ENCODE data around the gene SLCO2B1. TPM values are rescaled to one million over a fixed set of nuclear protein-coding genes. Genes with fewer than 3 reads are reported as not detected.

The SLCO2B1 gene
- total RNA-seq, 4 donors from 2014 or later, result 72.9 to 165 (median 111) TPM

DNA sequence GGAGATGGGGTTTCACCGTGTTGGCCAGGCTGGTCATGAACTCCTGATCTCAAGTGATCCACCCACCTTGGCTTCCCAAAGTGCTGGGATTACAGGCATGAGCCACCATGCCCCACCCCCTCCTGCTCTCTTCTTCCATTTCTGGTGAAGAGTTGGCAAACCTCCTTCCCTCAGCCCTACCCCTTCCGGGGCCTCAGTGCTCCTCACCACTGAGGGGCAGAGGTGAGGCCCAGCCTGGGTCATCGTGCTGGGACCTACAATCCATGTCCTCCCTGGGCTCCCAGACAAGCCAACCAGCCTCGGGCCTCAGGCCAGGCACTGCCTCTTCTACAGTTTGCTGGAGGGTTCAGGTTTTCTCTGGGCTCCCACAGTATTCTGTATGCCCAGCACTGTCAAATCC, 74.9 kb downstream of the SLCO2B1 start:
- intact Hi-C loops (cut with DNase I; ENCODE audit: low total_unique reads), result no loop called here
- in situ Hi-C loops (cut with MboI; ENCODE audit: low pct_ligation_motif_present in 1 of 4, low pct_unique_long_range_greater_than_20kb in 1 of 4, low sequenced_read_pairs in 3 of 4), result loop anchor here in 3 of 4 donors (25.0 kb wide), 2 partner anchors 213 to 288 kb away; partner anchors contain the start of genes SPCS2 (in 3 of the 3) and XRRA1 (in 3 of the 3)

GRCh38 chr11:75229466-75229865, 78.6 kb downstream of the SLCO2B1 start:
- in situ Hi-C loops (cut with MboI; ENCODE audit: low pct_ligation_motif_present in 1 of 4, low pct_unique_long_range_greater_than_20kb in 1 of 4, low sequenced_read_pairs in 3 of 4), result loop anchor here in 3 of 4 donors (25.0 kb wide), 2 partner anchors 217 to 292 kb away; partner anchors contain the start of genes SPCS2 (in 3 of the 3) and XRRA1 (in 3 of the 3)
- Histone ChIP-seq H3K27me3 (no peaks in the 10 kb centered on the region), H3K4me3 (no peak overlapping the region), H3K4me1 (no peaks in the 10 kb centered on the region), H3K9me3 (no peaks in the 10 kb centered on the region), H3K27ac (no peak overlapping the region), H3K36me3 (no peaks in the 10 kb centered on the region)
- 65% methylated on average over 2 of the region's 2 CpGs; no CpG with 5 or more reads in 1 of the 2 donors for WGBS, 2 donors (ENCODE audit: low coverage in 1 of 2)
- TF ChIP-seq POLR2A (IDR thresholded peaks at IDR 0.05), result no peak
- TF ChIP-seq, protein P1, sequence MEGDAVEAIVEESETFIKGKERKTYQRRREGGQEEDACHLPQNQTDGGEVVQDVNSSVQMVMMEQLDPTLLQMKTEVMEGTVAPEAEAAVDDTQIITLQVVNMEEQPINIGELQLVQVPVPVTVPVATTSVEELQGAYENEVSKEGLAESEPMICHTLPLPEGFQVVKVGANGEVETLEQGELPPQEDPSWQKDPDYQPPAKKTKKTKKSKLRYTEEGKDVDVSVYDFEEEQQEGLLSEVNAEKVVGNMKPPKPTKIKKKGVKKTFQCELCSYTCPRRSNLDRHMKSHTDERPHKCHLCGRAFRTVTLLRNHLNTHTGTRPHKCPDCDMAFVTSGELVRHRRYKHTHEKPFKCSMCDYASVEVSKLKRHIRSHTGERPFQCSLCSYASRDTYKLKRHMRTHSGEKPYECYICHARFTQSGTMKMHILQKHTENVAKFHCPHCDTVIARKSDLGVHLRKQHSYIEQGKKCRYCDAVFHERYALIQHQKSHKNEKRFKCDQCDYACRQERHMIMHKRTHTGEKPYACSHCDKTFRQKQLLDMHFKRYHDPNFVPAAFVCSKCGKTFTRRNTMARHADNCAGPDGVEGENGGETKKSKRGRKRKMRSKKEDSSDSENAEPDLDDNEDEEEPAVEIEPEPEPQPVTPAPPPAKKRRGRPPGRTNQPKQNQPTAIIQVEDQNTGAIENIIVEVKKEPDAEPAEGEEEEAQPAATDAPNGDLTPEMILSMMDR (IDR thresholded peaks at IDR 0.05), result no peak
- no peak for TF ChIP-seq POLR2AphosphoS5 (IDR thresholded peaks at IDR 0.05)
- TF ChIP-seq EP300 (IDR thresholded peaks at IDR 0.05; ENCODE audit: low read depth), result no peak
- intact Hi-C loops (cut with DNase I; ENCODE audit: low total_unique reads), result no loop called here
- no peak for DNase-seq

More for the DNA sequence above, 74.9 kb downstream of the SLCO2B1 start:
- 71% methylated on average over 4 of the region's 4 CpGs; no CpG with 5 or more reads in 1 of the 2 donors for WGBS, 2 donors (ENCODE audit: low coverage in 1 of 2)
- H3K4me1 ChIP-seq, result no peaks in the 10 kb centered on the region
- TF ChIP-seq, protein P1 (IDR thresholded peaks at IDR 0.05), result no peak
- TF ChIP-seq EP300 (IDR thresholded peaks at IDR 0.05; ENCODE audit: low read depth), result no peak
- TF ChIP-seq POLR2AphosphoS5 (IDR thresholded peaks at IDR 0.05), result no peak
- H3K9me3 ChIP-seq, result no peaks in the 10 kb centered on the region
- H3K4me3 ChIP-seq, result no peak overlapping the region
- no peaks in the 10 kb centered on the region for H3K27me3 ChIP-seq
- no peak for DNase-seq
- no peaks in the 10 kb centered on the region for H3K36me3 ChIP-seq
- H3K27ac ChIP-seq, result no peak overlapping the region

- Histone ChIP-seq H3K27me3 (no peaks in the 10 kb centered on the region), H3K4me3 (no peak overlapping the region), H3K9me3 (no peaks in the 10 kb centered on the region), H3K4me1 (no peaks in the 10 kb centered on the region), H3K27ac (no peak overlapping the region), H3K36me3 (no peaks in the 10 kb centered on the region)
- TF ChIP-seq, protein P1 (IDR thresholded peaks at IDR 0.05), result no peak
- TF ChIP-seq POLR2AphosphoS5 (IDR thresholded peaks at IDR 0.05) (no peak), EP300 (IDR thresholded peaks at IDR 0.05; ENCODE audit: low read depth) (no peak), POLR2A (IDR thresholded peaks at IDR 0.05) (no peak)
- in situ Hi-C loops (cut with MboI; ENCODE audit: low pct_ligation_motif_present in 1 of 4, low pct_unique_long_range_greater_than_20kb in 1 of 4, low sequenced_read_pairs in 3 of 4), result loop anchor here in 3 of 4 donors (25.0 kb wide), 2 partner anchors 218 to 293 kb away; partner anchors contain the start of genes SPCS2 (in 3 of the 3) and XRRA1 (in 3 of the 3)
- no peak for DNase-seq
- WGBS, 2 donors (ENCODE audit: low coverage in 1 of 2), result 67 to 90% methylated on average over 1 to 2 of the region's 2 CpGs
- intact Hi-C loops (cut with DNase I; ENCODE audit: low total_unique reads), result no loop called here
Measured at GRCh38 chr11:75230621-75231020, 79.7 kb downstream of the SLCO2B1 start.

DNA sequence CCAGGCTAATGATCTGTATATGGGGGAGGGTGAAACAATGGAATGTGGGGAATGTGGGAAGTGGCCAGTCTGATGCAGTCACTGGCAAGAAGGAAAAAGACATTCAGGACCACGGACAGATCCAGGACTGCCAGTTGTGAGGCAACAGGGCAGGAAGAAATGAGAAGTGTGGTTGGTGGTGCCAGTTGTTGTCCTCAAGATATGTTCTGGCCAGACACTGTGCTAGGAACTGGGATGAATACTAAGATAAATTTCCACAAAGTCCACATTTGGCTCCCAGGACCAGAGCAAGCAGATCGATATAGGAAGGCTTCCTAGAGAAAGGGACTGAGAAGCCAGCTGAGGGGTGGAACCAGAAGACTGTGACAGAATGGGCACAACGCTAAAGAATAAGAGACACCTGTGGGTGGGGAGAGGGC, 82.9 kb downstream of the SLCO2B1 start:
- Histone ChIP-seq H3K36me3 (no peaks in the 10 kb centered on the region), H3K27ac (no peak overlapping the region), H3K27me3 (peaks cover 3% of the 10 kb centered on the region), H3K4me1 (no peaks in the 10 kb centered on the region), H3K4me3 (no peak overlapping the region), H3K9me3 (no peaks in the 10 kb centered on the region)
- TF ChIP-seq, protein P1 (IDR thresholded peaks at IDR 0.05), result no peak
- TF ChIP-seq EP300 (IDR thresholded peaks at IDR 0.05; ENCODE audit: low read depth) (no peak), POLR2AphosphoS5 (IDR thresholded peaks at IDR 0.05) (no peak), POLR2A (IDR thresholded peaks at IDR 0.05) (no peak)
- intact Hi-C loops (cut with DNase I; ENCODE audit: low total_unique reads) (no loop called here), in situ Hi-C loops (cut with MboI; ENCODE audit: low pct_ligation_motif_present in 1 of 4, low pct_unique_long_range_greater_than_20kb in 1 of 4, low sequenced_read_pairs in 3 of 4) (loop anchor here in 3 of 4 donors (25.0 kb wide), 2 partner anchors 221 to 296 kb away; partner anchors contain the start of genes SPCS2 (in 3 of the 3) and XRRA1 (in 3 of the 3))
- no peak for DNase-seq
- WGBS, 2 donors (ENCODE audit: low coverage in 1 of 2), result 56 to 64% methylated on average over 3 of the region's 3 CpGs

Measured in transverse colon (tissue), 4 donors.